ENCODE results near the gene ARHGAP25.

- TF ChIP-seq, protein P1, sequence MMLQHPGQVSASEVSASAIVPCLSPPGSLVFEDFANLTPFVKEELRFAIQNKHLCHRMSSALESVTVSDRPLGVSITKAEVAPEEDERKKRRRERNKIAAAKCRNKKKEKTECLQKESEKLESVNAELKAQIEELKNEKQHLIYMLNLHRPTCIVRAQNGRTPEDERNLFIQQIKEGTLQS (IDR thresholded peaks at IDR 0.05; ENCODE audit: borderline replicate concordance, extremely low read depth, low read depth, low read length) = no peak
- TF ChIP-seq POLR2AphosphoS5 (IDR thresholded peaks at IDR 0.05; ENCODE audit: low read length) (no peak), POLR2A (IDR thresholded peaks at IDR 0.05; ENCODE audit: low read depth, low read length) (no peak), EP300 (IDR thresholded peaks at IDR 0.05; ENCODE audit: borderline replicate concordance in 1 of 2, control insufficient read depth in 1 of 2, low read depth in 2 of 2, low read length in 2 of 2) (no peak), BMI1 (IDR thresholded peaks at IDR 0.05; ENCODE audit: borderline replicate concordance) (no peak), ZNF217 (IDR thresholded peaks at IDR 0.05) (no peak), SRF (IDR thresholded peaks at IDR 0.05; ENCODE audit: low read depth in 2 of 2, low read length in 2 of 2) (no peak), TCF12 (IDR thresholded peaks at IDR 0.05; ENCODE audit: low read depth, low read length) (no peak), ASH2L (IDR thresholded peaks at IDR 0.05; ENCODE audit: borderline replicate concordance, low read depth) (no peak), CREM (IDR thresholded peaks at IDR 0.05; ENCODE audit: low read depth) (no peak), MXI1 (IDR thresholded peaks at IDR 0.05; ENCODE audit: low read depth, low read length) (no peak)
- TF ChIP-seq, protein P2, sequence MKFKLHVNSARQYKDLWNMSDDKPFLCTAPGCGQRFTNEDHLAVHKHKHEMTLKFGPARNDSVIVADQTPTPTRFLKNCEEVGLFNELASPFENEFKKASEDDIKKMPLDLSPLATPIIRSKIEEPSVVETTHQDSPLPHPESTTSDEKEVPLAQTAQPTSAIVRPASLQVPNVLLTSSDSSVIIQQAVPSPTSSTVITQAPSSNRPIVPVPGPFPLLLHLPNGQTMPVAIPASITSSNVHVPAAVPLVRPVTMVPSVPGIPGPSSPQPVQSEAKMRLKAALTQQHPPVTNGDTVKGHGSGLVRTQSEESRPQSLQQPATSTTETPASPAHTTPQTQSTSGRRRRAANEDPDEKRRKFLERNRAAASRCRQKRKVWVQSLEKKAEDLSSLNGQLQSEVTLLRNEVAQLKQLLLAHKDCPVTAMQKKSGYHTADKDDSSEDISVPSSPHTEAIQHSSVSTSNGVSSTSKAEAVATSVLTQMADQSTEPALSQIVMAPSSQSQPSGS (IDR thresholded peaks at IDR 0.05; ENCODE audit: low read length) = no peak
- TF ChIP-seq, protein P3, sequence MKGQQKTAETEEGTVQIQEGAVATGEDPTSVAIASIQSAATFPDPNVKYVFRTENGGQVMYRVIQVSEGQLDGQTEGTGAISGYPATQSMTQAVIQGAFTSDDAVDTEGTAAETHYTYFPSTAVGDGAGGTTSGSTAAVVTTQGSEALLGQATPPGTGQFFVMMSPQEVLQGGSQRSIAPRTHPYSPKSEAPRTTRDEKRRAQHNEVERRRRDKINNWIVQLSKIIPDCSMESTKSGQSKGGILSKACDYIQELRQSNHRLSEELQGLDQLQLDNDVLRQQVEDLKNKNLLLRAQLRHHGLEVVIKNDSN (IDR thresholded peaks at IDR 0.05; ENCODE audit: borderline replicate concordance, extremely low read length, insufficient read depth, low read depth, low read length) = no peak
- TF ChIP-seq, protein P4, sequence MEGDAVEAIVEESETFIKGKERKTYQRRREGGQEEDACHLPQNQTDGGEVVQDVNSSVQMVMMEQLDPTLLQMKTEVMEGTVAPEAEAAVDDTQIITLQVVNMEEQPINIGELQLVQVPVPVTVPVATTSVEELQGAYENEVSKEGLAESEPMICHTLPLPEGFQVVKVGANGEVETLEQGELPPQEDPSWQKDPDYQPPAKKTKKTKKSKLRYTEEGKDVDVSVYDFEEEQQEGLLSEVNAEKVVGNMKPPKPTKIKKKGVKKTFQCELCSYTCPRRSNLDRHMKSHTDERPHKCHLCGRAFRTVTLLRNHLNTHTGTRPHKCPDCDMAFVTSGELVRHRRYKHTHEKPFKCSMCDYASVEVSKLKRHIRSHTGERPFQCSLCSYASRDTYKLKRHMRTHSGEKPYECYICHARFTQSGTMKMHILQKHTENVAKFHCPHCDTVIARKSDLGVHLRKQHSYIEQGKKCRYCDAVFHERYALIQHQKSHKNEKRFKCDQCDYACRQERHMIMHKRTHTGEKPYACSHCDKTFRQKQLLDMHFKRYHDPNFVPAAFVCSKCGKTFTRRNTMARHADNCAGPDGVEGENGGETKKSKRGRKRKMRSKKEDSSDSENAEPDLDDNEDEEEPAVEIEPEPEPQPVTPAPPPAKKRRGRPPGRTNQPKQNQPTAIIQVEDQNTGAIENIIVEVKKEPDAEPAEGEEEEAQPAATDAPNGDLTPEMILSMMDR (IDR thresholded peaks at IDR 0.05 in 2 of 3, conservative IDR thresholded peaks at IDR 0.05 in 1 of 3; ENCODE audit: control insufficient read depth in 2 of 3, extremely low read depth in 1 of 3, insufficient read depth in 1 of 3, low read depth in 3 of 3, low read length in 3 of 3) = no peak
These were observed 56.0 kb downstream of the ARHGAP25 start for GRCh38 chr2:68790600-68790999.

Data from GM12878 (cell line).